GM12892 (cell line): ENCODE results near the gene NUDT3.

ENCODE experiments used
- POLR2A ChIP-seq: IDR thresholded peaks from 2 replicates; pipeline ENCODE4 v1.6.1; 2011; ENCODE audit warnings: low read depth, low read length, control low read depth
- POLR2AphosphoS5 ChIP-seq: IDR thresholded peaks from 2 replicates; pipeline ENCODE4 v1.6.1; 2011; ENCODE audit warnings: low read depth, low read length, control low read depth

DNA sequence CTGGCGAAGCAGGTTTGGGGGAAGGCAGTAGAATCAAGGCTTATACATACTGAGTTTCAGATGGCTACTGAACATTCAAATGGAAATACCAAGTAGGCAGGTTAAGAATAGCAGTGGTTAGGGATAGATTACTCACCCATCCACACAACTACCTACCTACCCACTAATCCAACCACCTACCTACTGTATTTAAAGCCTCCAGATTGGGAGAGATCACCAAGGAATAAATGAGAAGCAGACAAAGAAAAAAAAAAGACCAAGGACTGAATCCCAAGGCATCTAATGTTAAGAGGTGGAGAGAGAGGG is 75.3 kb downstream of the NUDT3 start:
- TF ChIP-seq POLR2A (no peak), POLR2AphosphoS5 (no peak)
